ENCODE data around the gene ZEB1.
A peak's percentile ranks its signal among the peaks of the same experiment; 100 is the strongest.

ZEB1 gene

GRCh38 chr10:31318854-31319601, at the start of gene ZEB1:
Gene ZEB1 (plus strand): TSS chr10:31319216. CDS start chr10:31319235, 19 bp downstream.
- peak; percentile 14 for TF ChIP-seq CTCF (conservative IDR thresholded peaks at IDR 0.05; ENCODE audit: control insufficient read depth, insufficient read depth, low read depth, low read length)
- peak within 1 kb of the TSS; percentile 87 for H3K4me3 ChIP-seq (ENCODE audit: control insufficient read depth, low read depth, low read length)
- DNase-seq (ENCODE audit: low read depth), result peak; percentile 92

GRCh38 chr10:31270954-31271353, 48.1 kb upstream of the ZEB1 start:
- no peak for DNase-seq (ENCODE audit: low read depth)
- TF ChIP-seq CTCF (conservative IDR thresholded peaks at IDR 0.05; ENCODE audit: control insufficient read depth, insufficient read depth, low read depth, low read length), result no peak
- no peak overlapping the region for H3K4me3 ChIP-seq (ENCODE audit: control insufficient read depth, low read depth, low read length)

- peak; percentile 50 for DNase-seq (ENCODE audit: low read depth)
- TF ChIP-seq CTCF (conservative IDR thresholded peaks at IDR 0.05; ENCODE audit: control insufficient read depth, insufficient read depth, low read depth, low read length), result no peak
- no peak overlapping the region for H3K4me3 ChIP-seq (ENCODE audit: control insufficient read depth, low read depth, low read length)
Measured at GRCh38 chr10:31272841-31273240, 46.2 kb upstream of the ZEB1 start.

GRCh38 chr10:31273789-31274188, 45.2 kb upstream of the ZEB1 start:
- TF ChIP-seq CTCF (conservative IDR thresholded peaks at IDR 0.05; ENCODE audit: control insufficient read depth, insufficient read depth, low read depth, low read length), result no peak
- H3K4me3 ChIP-seq (ENCODE audit: control insufficient read depth, low read depth, low read length), result no peak overlapping the region
- no peak for DNase-seq (ENCODE audit: low read depth)

- no peak overlapping the region for H3K4me3 ChIP-seq (ENCODE audit: control insufficient read depth, low read depth, low read length)
- peak; percentile 52 for DNase-seq (ENCODE audit: low read depth)
- TF ChIP-seq CTCF (conservative IDR thresholded peaks at IDR 0.05; ENCODE audit: control insufficient read depth, insufficient read depth, low read depth, low read length), result no peak
Measured at GRCh38 chr10:31274310-31274709, 44.7 kb upstream of the ZEB1 start.

GRCh38 chr10:31278279-31278941, 40.6 kb upstream of the ZEB1 start:
- H3K4me3 ChIP-seq (ENCODE audit: control insufficient read depth, low read depth, low read length), result no peak overlapping the region
- TF ChIP-seq CTCF (conservative IDR thresholded peaks at IDR 0.05; ENCODE audit: control insufficient read depth, insufficient read depth, low read depth, low read length), result no peak
- DNase-seq (ENCODE audit: low read depth), result no peak
